Stimulated activated CD8-positive, alpha-beta memory T cell treated with anti-CD3 and anti-CD28 coated beads, Interleukin-7, amount 100 ng/mL, for 48 hours (primary cell): ENCODE results near the gene RC3H2.

Experiments used
- DNase-seq, 2 donors: peaks; one replicate each; pipeline ENCODE4 v3.0.0-alpha.2; 2020; ENCODE audit warnings: low read depth in 1 of 2; ENCODE audit errors: extremely low read depth in 1 of 2

RC3H2 gene

GRCh38 chr9:122904823-122905710, at the start of gene RC3H2:
Gene RC3H2 (minus strand): TSS chr9:122905359. CDS start chr9:122897509, 7,850 bp downstream.
- peak; percentile 90 to 97 for DNase-seq

- DNase-seq = no peak
Observed at GRCh38 chr9:122954253-122954691, 49.1 kb upstream of the RC3H2 start.

- no peak for DNase-seq
Observed at GRCh38 chr9:122951056-122951455, 45.9 kb upstream of the RC3H2 start.

GRCh38 chr9:122950263-122950662, 45.1 kb upstream of the RC3H2 start:
- no peak for DNase-seq

GRCh38 chr9:122949696-122950095, 44.5 kb upstream of the RC3H2 start:
- DNase-seq = no peak

GRCh38 chr9:122948313-122948712, 43.2 kb upstream of the RC3H2 start:
- DNase-seq = no peak

- no peak for DNase-seq
Observed at GRCh38 chr9:122946461-122947005, 41.4 kb upstream of the RC3H2 start.

- no peak for DNase-seq
Observed at GRCh38 chr9:122944960-122945888, 40.1 kb upstream of the RC3H2 start.

- no peak for DNase-seq
Observed at GRCh38 chr9:122941582-122942234, 36.5 kb upstream of the RC3H2 start.

GRCh38 chr9:122940749-122941581, 35.8 kb upstream of the RC3H2 start, which contains the start of gene RABGAP1:
Gene RABGAP1 (plus strand): TSS chr9:122941020. CDS start chr9:122957060, 16,040 bp downstream.
- peak; percentile 94 to 99 for DNase-seq

- no peak for DNase-seq
Observed at GRCh38 chr9:122940454-122940748, 35.2 kb upstream of the RC3H2 start.

- DNase-seq = no peak
Observed at GRCh38 chr9:122939601-122940000, 34.4 kb upstream of the RC3H2 start.

- DNase-seq = no peak
Observed at GRCh38 chr9:122936883-122937282, 31.7 kb upstream of the RC3H2 start.

- no peak for DNase-seq
Observed at GRCh38 chr9:122936464-122936863, 31.3 kb upstream of the RC3H2 start.

GRCh38 chr9:122931226-122932121, 26.3 kb upstream of the RC3H2 start, which contains the start of gene ZBTB26:
Gene ZBTB26 (minus strand): TSS chr9:122931512. CDS start chr9:122919934, 11,578 bp downstream.
- DNase-seq = peak; percentile 79 to 95

- DNase-seq = no peak
Observed at GRCh38 chr9:122930541-122931225, 25.5 kb upstream of the RC3H2 start.

- DNase-seq = no peak
Observed at GRCh38 chr9:122929796-122930354, 24.7 kb upstream of the RC3H2 start.

GRCh38 chr9:122923947-122924346, 18.8 kb upstream of the RC3H2 start:
- DNase-seq = no peak
